OCI-LY7 (cell line): ENCODE results near the gene RAPGEF6. TPM values are rescaled to one million over a fixed set of nuclear protein-coding genes. Genes with fewer than 3 reads are reported as not detected.

Source experiments
- BruUV-seq: library from RNA; stranded (reverse); fragments of 400-500 nt; replicated peaks from 2 replicates; lab custom pipeline; 2021; lab: Mats Ljungman, UMichigan
- CTCF ChIA-PET: fragments of 300-600 bp; sonication (Branson Sonifier 250); formaldehyde crosslinking; loops from one replicate; lab custom pipeline; 2022; ENCODE audit warnings: antibody characterized with exemption; ENCODE audit not compliant: unreplicated experiment; lab: Charles Lee
- POLR2A ChIA-PET: fragments of 300-600 bp; sonication (Branson Sonifier 250); formaldehyde crosslinking; loops from one replicate; lab custom pipeline; 2022; ENCODE audit warnings: antibody characterized with exemption; lab: Charles Lee
- DNase-seq: peaks from one replicate; pipeline ENCODE4 v3.0.0-alpha.2; 2015; ENCODE audit warnings: low spot score
- H2AFZ ChIP-seq: fragments of 200-600 bp; sonication (generic), shearing (Covaris generic); 2 replicates; pipeline ENCODE4 v1.6.1; 2014; ENCODE audit warnings: mild to moderate bottlenecking, antibody characterized with exemption, low read length, moderate library complexity
- H3K27ac ChIP-seq: fragments of 200-600 bp; sonication (generic); 2 replicates; pipeline ENCODE4 v1.5.1; 2014; ENCODE audit warnings: mixed run types, low read depth, mild to moderate bottlenecking, moderate library complexity, low read length, inconsistent platforms; ENCODE audit not compliant: poor library complexity, severe bottlenecking
- H3K36me3 ChIP-seq: fragments of 200-600 bp; sonication (generic); 2 replicates; pipeline ENCODE4 v1.6.1; 2014; ENCODE audit warnings: mild to moderate bottlenecking, antibody characterized with exemption, low read length, moderate library complexity, mixed read lengths; ENCODE audit not compliant: insufficient read depth
- H3K4me1 ChIP-seq: fragments of 200-600 bp; sonication (generic); 2 replicates; pipeline ENCODE4 v1.5.1; 2014; ENCODE audit warnings: mild to moderate bottlenecking, low read length; ENCODE audit not compliant: insufficient read depth, poor library complexity, severe bottlenecking
- H3K4me2 ChIP-seq: fragments of 200-600 bp; sonication (generic); 2 replicates; pipeline ENCODE4 v1.6.1; 2014; ENCODE audit warnings: mild to moderate bottlenecking, low read length
- H3K4me3 ChIP-seq: fragments of 200-600 bp; sonication (generic); 2 replicates; pipeline ENCODE4 v1.5.1; 2014; ENCODE audit warnings: mild to moderate bottlenecking, low read depth, low read length; ENCODE audit not compliant: poor library complexity, severe bottlenecking
- H3K79me2 ChIP-seq: fragments of 200-600 bp; sonication (generic); 2 replicates; pipeline ENCODE4 v1.6.1; 2016; ENCODE audit warnings: low read depth, mild to moderate bottlenecking, low read length, moderate library complexity, mixed read lengths; ENCODE audit not compliant: insufficient read depth
- H3K9me2 ChIP-seq: fragments of 200-600 bp; sonication (generic); 2 replicates; pipeline ENCODE4 v1.6.1; 2016; ENCODE audit warnings: mild to moderate bottlenecking, low read length, mixed read lengths; ENCODE audit not compliant: insufficient read depth
- H3K9me3 ChIP-seq: fragments of 200-600 bp; sonication (generic); 2 replicates; pipeline ENCODE4 v1.6.1; 2014; ENCODE audit warnings: mild to moderate bottlenecking, mixed run types, low read length, mixed read lengths
- H4K20me1 ChIP-seq: fragments of 200-600 bp; sonication (generic); 2 replicates; pipeline ENCODE4 v1.6.1; 2014; ENCODE audit warnings: mild to moderate bottlenecking, antibody characterized with exemption, low read length, moderate library complexity, mixed read lengths; ENCODE audit not compliant: insufficient read depth
- CTCF ChIP-seq: fragments of 200-600 bp; sonication (generic); conservative IDR thresholded peaks from 2 replicates; pipeline ENCODE4 v1.5.1; 2014; ENCODE audit warnings: mild to moderate bottlenecking, antibody characterized with exemption, low read length, moderate library complexity, mixed read lengths
- EZH2phosphoT487 ChIP-seq: fragments of 200-600 bp; sonication (generic); IDR thresholded peaks from 2 replicates; pipeline ENCODE4 v1.6.1; 2018; ENCODE audit warnings: low read depth, borderline replicate concordance, mild to moderate bottlenecking, mixed run types, antibody characterized with exemption, low read length, moderate library complexity, mixed read lengths
- intact Hi-C: fragments of 100-400 bp; cut with micrococcal nuclease; formaldehyde crosslinking; loops from one replicate; pipeline ENCODE4 v1.10.0; 2022; ENCODE audit not compliant: unreplicated experiment
- total RNA-seq, 2 experiments: library from RNA; depleted of rRNA in 1 of 2; stranded (reverse); fragments of >200 nt in 1 of 2; shearing (Covaris generic) in 1 of 2; gene quantifications; 2 replicates each; pipeline ENCODE4 v1.2.3, GENCODE V29; 2014 to 2022

Gene RAPGEF6
- total RNA-seq, 2 experiments from 2014 or later: 39.6 to 50.8 TPM

DNA sequence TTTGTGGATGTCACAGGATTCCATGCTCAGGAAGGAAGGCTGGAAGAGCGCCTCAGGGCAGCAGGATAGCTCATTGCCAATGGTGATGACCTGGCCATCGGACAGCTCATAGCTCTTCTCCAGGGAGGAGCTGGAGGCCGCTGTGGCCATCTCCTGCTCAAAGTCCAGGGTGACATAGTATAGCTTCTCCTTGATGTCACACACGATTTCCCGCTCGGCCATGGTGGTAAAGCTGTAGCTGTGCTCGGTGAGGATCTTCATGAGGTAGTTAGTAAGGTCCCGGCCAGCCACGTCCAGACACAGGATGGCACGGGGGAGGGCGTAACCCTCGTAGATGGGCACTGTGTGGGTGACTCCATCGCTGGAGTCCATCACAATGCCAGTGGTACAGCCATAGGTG lies 24.3 kb upstream of the RAPGEF6 start:
- TF ChIP-seq EZH2phosphoT487 (no peak), CTCF (no peak)
- H3K27ac ChIP-seq: no peak overlapping the region
- no peak overlapping the region for H3K4me2 ChIP-seq
- H3K9me3 ChIP-seq: no peaks in the 10 kb centered on the region
- CTCF ChIA-PET: no interaction called here
- intact Hi-C loops: no loop called here
- H3K36me3 ChIP-seq: peaks cover 47% of the 10 kb centered on the region
- no TSS peak for BruUV-seq
- POLR2A ChIA-PET: interaction anchor here (1.1 kb wide), 1 partner anchor 10 kb away, joined by 3 read pairs; no protein-coding TSS in a partner anchor
- no peak overlapping the region for H3K4me3 ChIP-seq
- H3K4me1 ChIP-seq: no peaks in the 10 kb centered on the region
- H4K20me1 ChIP-seq: no peaks in the 10 kb centered on the region
- no peaks in the 10 kb centered on the region for H3K79me2 ChIP-seq
- DNase-seq: no peak
- H2AFZ ChIP-seq: no peak overlapping the region
- no peaks in the 10 kb centered on the region for H3K9me2 ChIP-seq

- Histone ChIP-seq H3K9me3 (no peaks in the 10 kb centered on the region; the same call in 1 of the 2 replicates), H4K20me1 (no peaks in the 10 kb centered on the region), H3K27ac (no peak overlapping the region), H3K4me1 (no peaks in the 10 kb centered on the region), H3K79me2 (no peaks in the 10 kb centered on the region), H3K4me2 (no peak overlapping the region), H3K36me3 (peaks cover 42% of the 10 kb centered on the region), H3K4me3 (no peak overlapping the region), H2AFZ (no peak overlapping the region), H3K9me2 (no peaks in the 10 kb centered on the region)
- ChIA-PET POLR2A (interaction anchor here (0.6 to 0.9 kb wide), 3 partner anchors 11 to 797 kb away, joined by 3 read pairs; no protein-coding TSS in a partner anchor), CTCF (no interaction called here)
- no peak for DNase-seq
- TF ChIP-seq EZH2phosphoT487 (no peak), CTCF (no peak)
- BruUV-seq: no TSS peak
- intact Hi-C loops: no loop called here
Observed at GRCh38 chr5:131654776-131655175, 19.7 kb upstream of the RAPGEF6 start.

- Histone ChIP-seq H4K20me1 (no peaks in the 10 kb centered on the region), H3K36me3 (peaks cover 40% of the 10 kb centered on the region), H3K4me2 (no peak overlapping the region), H2AFZ (no peak overlapping the region), H3K9me3 (no peaks in the 10 kb centered on the region; the same call in 1 of the 2 replicates), H3K79me2 (no peaks in the 10 kb centered on the region), H3K9me2 (no peaks in the 10 kb centered on the region), H3K4me3 (no peak overlapping the region), H3K27ac (no peak overlapping the region), H3K4me1 (no peaks in the 10 kb centered on the region)
- intact Hi-C loops: no loop called here
- CTCF ChIA-PET: no interaction called here
- no peak for DNase-seq
- POLR2A ChIA-PET: no interaction called here
- TF ChIP-seq CTCF: no peak
- no peak for TF ChIP-seq EZH2phosphoT487
- no TSS peak for BruUV-seq
Observed at GRCh38 chr5:131654309-131654708, 19.3 kb upstream of the RAPGEF6 start.
